Mesothelial cell of epicardium (in vitro differentiated cells): ENCODE measurements around the gene PCDHGC5. TPM values are rescaled to one million over a fixed set of nuclear protein-coding genes. Genes with fewer than 3 reads are reported as not detected.
A peak's percentile ranks its signal among the peaks of the same experiment; 100 is the strongest.

ENCODE experiments used
- DNase-seq, 2 experiments: peaks; one replicate each; pipeline ENCODE4 v3.0.0; 2021; ENCODE audit warnings: low spot score in 2 of 2; ENCODE audit not compliant: unreplicated experiment in 2 of 2
- H3K27ac Mint-ChIP-seq: 2 replicates; pipeline ENCODE4 v1.8.0; 2021; ENCODE audit warnings: mixed read lengths
- H3K27me3 Mint-ChIP-seq: 2 replicates; pipeline ENCODE4 v1.8.0; 2021; ENCODE audit warnings: low read depth, mixed read lengths
- H3K36me3 Mint-ChIP-seq: 2 replicates; pipeline ENCODE4 v1.8.0; 2021; ENCODE audit warnings: mixed read lengths
- H3K4me1 Mint-ChIP-seq: 2 replicates; pipeline ENCODE4 v1.8.0; 2021; ENCODE audit warnings: mixed read lengths
- H3K4me3 Mint-ChIP-seq: 2 replicates; pipeline ENCODE4 v1.8.0; 2021; ENCODE audit warnings: mild to moderate bottlenecking, moderate library complexity, mixed read lengths
- H3K9me3 Mint-ChIP-seq: 2 replicates; pipeline ENCODE4 v1.8.0; 2021; ENCODE audit warnings: mixed read lengths
- total RNA-seq: library from RNA; stranded (reverse); gene quantifications from 3 replicates; pipeline ENCODE4 v1.2.1, GENCODE V29; 2021
- TF ChIP-seq, protein P1 (sequence below): fragments of 200-600 bp; sonication (generic); IDR thresholded peaks from one replicate; pipeline ENCODE4 v1.5.0; 2021; ENCODE audit warnings: antibody characterized with exemption; ENCODE audit not compliant: unreplicated experiment

Gene PCDHGC5
- total RNA-seq, 1 donor from 2014 or later = 3.5 TPM

DNA sequence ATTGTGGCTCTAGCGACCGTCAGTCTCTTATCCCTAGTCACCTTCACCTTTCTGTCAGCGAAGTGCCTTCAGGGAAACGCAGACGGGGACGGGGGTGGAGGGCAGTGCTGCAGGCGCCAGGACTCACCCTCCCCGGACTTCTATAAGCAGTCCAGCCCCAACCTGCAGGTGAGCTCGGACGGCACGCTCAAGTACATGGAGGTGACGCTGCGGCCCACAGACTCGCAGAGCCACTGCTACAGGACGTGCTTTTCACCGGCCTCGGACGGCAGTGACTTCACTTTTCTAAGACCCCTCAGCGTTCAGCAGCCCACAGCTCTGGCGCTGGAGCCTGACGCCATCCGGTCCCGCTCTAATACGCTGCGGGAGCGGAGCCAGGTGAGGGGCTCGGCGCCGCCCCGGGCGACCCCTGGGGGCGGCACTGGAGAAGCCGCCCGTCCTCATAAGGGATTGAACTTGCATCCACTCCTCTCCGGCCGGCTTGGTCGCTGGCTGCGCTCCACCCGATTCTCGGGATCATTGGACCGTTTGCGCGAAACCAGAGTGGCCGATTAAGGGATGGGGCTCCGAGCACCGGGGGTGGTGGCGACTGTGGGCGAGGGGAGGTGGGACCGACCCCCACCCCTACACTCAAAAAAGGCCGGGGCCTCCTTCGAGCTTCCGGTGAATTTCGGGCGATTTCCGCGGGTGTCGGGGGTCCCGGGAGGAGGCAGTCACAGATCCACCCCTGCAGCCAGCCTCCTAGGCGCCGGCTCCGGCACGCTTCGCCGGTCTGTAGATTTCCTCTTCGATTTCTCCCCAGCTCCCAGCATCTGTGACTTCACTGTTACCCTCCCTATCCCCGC lies 2.7 kb downstream of the PCDHGC5 start:
- no peaks in the 10 kb centered on the region for H3K27me3 Mint-ChIP-seq
- H3K27ac Mint-ChIP-seq = no peak overlapping the region
- peaks cover 31% of the 10 kb centered on the region for H3K36me3 Mint-ChIP-seq
- H3K9me3 Mint-ChIP-seq = no peaks in the 10 kb centered on the region
- H3K4me3 Mint-ChIP-seq = no peak overlapping the region
- TF ChIP-seq, protein P1, sequence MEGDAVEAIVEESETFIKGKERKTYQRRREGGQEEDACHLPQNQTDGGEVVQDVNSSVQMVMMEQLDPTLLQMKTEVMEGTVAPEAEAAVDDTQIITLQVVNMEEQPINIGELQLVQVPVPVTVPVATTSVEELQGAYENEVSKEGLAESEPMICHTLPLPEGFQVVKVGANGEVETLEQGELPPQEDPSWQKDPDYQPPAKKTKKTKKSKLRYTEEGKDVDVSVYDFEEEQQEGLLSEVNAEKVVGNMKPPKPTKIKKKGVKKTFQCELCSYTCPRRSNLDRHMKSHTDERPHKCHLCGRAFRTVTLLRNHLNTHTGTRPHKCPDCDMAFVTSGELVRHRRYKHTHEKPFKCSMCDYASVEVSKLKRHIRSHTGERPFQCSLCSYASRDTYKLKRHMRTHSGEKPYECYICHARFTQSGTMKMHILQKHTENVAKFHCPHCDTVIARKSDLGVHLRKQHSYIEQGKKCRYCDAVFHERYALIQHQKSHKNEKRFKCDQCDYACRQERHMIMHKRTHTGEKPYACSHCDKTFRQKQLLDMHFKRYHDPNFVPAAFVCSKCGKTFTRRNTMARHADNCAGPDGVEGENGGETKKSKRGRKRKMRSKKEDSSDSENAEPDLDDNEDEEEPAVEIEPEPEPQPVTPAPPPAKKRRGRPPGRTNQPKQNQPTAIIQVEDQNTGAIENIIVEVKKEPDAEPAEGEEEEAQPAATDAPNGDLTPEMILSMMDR = no peak
- DNase-seq = no peak
- H3K4me1 Mint-ChIP-seq = peaks cover 25% of the 10 kb centered on the region

DNA sequence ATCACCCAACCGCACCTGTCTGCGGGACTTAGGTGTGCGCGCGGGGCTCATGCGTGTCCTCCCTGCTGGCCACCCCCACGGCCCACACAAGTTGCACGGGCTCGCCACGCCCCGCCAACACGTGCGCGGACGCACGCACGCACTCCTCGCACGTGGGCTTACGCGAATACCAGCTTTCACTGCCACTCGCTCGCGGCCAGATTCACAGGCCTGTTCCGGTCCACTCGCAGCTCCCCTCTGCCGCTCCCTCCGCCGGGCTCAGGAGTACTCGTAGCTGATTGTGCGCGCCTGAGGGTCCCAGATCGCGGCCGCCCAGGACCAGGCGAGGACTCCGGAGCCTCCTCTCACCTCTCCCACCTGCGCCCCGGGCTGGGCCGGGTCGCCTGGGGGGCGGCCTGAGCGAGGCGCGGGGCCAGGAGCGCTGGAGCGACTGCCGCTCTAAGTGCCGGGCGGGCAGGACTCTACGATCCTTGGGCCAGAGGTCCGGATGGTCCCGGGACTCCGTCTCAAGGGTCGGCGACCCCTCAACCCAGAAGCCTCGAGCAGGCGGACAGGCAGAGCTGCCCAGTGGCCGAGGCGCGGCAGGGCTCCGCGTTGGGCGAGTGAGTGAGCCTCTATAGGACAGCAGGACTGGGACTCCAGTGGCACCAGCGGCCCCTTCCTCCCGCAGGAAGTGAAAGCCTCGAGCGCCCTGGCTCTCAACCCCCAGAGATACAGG lies 3.4 kb downstream of the PCDHGC5 start:
- H3K9me3 Mint-ChIP-seq = no peaks in the 10 kb centered on the region
- peaks cover 25% of the 10 kb centered on the region for H3K4me1 Mint-ChIP-seq
- DNase-seq = no peak
- peaks cover 23% of the 10 kb centered on the region for H3K36me3 Mint-ChIP-seq
- TF ChIP-seq, protein P1 = no peak
- H3K4me3 Mint-ChIP-seq = no peak overlapping the region
- H3K27me3 Mint-ChIP-seq = no peaks in the 10 kb centered on the region
- H3K27ac Mint-ChIP-seq = no peak overlapping the region

DNA sequence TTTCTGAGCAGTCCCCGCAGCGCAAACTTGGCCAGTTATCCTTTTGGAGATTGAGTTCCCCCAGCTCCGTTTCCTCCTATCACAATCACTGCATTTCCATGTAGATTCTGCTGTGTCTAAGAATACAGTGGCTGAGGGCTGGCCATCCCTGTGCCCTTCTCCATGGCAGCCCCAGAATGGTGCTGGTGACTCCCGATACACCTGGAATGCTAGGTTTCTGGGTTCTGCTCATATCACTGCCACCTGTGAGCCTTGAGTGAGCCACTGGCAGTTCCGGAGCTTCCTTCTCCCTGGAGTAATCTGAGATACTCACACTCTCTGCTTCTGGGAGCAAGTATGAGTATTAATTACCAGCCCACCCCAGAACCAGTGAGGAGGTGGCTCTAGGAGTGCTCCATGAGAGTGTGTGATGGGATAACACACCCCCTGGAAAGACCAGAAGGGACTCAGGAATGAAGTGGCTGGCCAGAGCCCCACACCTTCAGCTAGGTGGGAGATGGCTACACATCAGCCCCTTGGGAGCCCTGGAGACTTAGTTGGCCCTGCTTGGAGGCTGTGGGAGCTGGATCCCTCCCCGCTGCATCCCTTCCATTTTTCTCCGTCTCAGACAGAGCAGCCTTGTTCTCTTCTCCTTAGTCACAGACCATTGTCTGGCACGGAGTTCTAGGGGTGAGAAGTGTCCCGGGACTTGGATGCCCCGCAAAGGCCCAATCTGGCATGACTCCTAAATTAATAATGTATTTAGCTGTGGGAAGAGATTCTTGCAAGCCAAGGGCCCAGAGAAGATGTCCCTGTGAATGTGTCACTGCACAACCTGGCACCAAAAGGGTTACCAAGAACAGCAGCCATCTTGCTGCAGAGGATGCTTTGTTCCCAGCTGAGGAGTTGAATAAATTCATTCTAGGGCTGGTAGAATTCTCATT lies 4.9 kb downstream of the PCDHGC5 start:
- H3K27me3 Mint-ChIP-seq = no peaks in the 10 kb centered on the region
- H3K36me3 Mint-ChIP-seq = peaks cover 29% of the 10 kb centered on the region
- peak overlapping the region; percentile 34 for H3K27ac Mint-ChIP-seq
- peaks cover 25% of the 10 kb centered on the region for H3K4me1 Mint-ChIP-seq
- TF ChIP-seq, protein P1 = no peak
- H3K4me3 Mint-ChIP-seq = no peak overlapping the region
- no peaks in the 10 kb centered on the region for H3K9me3 Mint-ChIP-seq
- no peak for DNase-seq

DNA sequence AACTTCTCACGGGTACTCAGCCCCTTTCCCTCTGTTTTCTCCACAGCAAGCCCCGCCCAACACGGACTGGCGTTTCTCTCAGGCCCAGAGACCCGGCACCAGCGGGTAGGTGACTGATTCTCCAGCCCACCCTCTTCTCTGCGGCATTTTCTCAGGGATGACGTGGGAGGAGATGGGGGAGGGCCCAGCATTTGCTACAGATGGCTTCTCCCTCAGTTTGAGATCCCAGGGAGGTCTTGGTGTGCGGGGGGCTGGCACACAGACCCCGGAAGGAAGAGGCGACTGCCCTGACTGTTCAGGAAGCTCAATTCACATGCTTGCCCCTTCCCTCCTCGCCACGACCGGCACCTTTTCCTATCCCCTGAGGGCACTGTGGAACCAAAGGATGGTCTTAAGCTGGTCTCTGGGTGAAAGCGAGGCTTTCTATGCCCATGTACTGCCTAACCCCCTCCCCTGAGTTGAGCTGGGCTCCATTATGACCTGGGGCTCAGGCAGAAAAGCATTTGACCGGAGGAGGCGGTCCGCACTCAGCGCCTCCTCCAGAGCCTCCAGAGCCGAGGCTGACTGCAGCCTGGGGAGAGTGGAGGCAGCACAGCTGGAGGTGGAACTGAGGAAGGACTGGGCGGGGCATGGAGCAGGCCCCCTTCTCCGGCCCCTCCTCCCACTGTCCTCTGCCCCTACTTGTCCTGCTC lies 6.0 kb downstream of the PCDHGC5 start:
- H3K27ac Mint-ChIP-seq = peak overlapping the region; percentile 84
- H3K4me1 Mint-ChIP-seq = peaks cover 25% of the 10 kb centered on the region
- H3K36me3 Mint-ChIP-seq = peaks cover 27% of the 10 kb centered on the region
- peak in 1 of 2 experiments; percentile 50 for DNase-seq
- no peaks in the 10 kb centered on the region for H3K27me3 Mint-ChIP-seq
- no peaks in the 10 kb centered on the region for H3K9me3 Mint-ChIP-seq
- TF ChIP-seq, protein P1 = no peak
- peak overlapping the region; percentile 63 for H3K4me3 Mint-ChIP-seq

DNA sequence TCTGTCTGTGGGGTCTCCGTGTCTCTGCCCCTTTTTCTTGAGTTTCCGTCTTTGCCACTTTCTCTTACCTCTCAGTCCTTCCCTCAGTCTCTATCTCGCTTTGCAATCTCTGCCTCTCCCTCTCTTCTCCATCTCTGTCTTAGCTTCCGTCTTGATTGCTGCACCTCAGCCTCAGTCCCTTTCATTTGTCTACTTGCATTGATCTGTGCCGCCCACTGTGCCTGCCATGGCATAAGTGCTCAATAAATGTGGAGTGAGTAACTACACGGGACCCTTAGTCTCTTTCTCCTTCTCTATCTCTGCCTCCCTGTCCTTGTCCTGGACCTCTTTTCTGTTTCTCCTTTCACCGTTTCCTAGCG lies 6.6 kb downstream of the PCDHGC5 start:
- TF ChIP-seq, protein P1 = no peak
- Mint-ChIP-seq H3K9me3 (no peaks in the 10 kb centered on the region), H3K27me3 (no peaks in the 10 kb centered on the region)

More for the DNA sequence above, 6.6 kb downstream of the PCDHGC5 start:
- H3K27ac Mint-ChIP-seq = peak overlapping the region; percentile 84
- peaks cover 22% of the 10 kb centered on the region for H3K36me3 Mint-ChIP-seq
- no peak for DNase-seq
- peak overlapping the region; percentile 63 for H3K4me3 Mint-ChIP-seq
- peaks cover 25% of the 10 kb centered on the region for H3K4me1 Mint-ChIP-seq
